OCI-LY3 (cell line): Measurements from ENCODE around the gene HSF5.

Experiments used
- CTCF ChIP-seq: fragments of 200-600, 300-600 bp; sonication (generic); IDR thresholded peaks from 2 replicates; pipeline ENCODE4 v1.5.1; 2014; ENCODE audit warnings: antibody characterized with exemption, low read length, low read depth
- EZH2phosphoT487 ChIP-seq: fragments of 200-600 bp; shearing (Covaris generic); IDR thresholded peaks from 2 replicates; pipeline ENCODE4 v1.6.1; 2018; ENCODE audit warnings: antibody characterized with exemption, mixed run types, low read depth

- TF ChIP-seq CTCF (no peak), EZH2phosphoT487 (no peak)
These were observed 104.2 kb downstream of the HSF5 start for GRCh38 chr17:58383892-58384462.
